Measurements from ENCODE around the gene KCNAB1. TPM values are rescaled to one million over a fixed set of nuclear protein-coding genes. Genes with fewer than 3 reads are reported as not detected.
A peak's percentile ranks its signal among the peaks of the same experiment; 100 is the strongest.

KCNAB1 gene
- total and polyA plus RNA-seq, 10 of the 15 experiments (the other 5 are each of a cell fraction or from before 2014, with no cell fraction given), result 0.11 to 0.69 (median 0.43) TPM; not detected in 6

- no peak for TF ChIP-seq TAF1 (IDR thresholded peaks at IDR 0.05; ENCODE audit: borderline replicate concordance, low read depth, low read length)
- no peak for TF ChIP-seq RCOR1 (conservative IDR thresholded peaks at IDR 0.05; ENCODE audit: low read depth, low read length)
- no peak for TF ChIP-seq USF1 (IDR thresholded peaks at IDR 0.05; ENCODE audit: borderline replicate concordance, extremely low read length, insufficient read depth, low read depth, low read length)
These were observed 351.1 kb downstream of the KCNAB1 start (continued) for GRCh38 chr3:156471431-156471830.

- ChIA-PET POLR2A (no interaction called here), SMC1A (ENCODE audit: uncharacterized antibody, unreplicated experiment) (interaction anchor here (4.0 kb wide), 1 partner anchor 36 kb away, joined by 42 read pairs; no protein-coding TSS in a partner anchor), CTCF (interaction anchor here (1.9 to 5.4 kb wide), 2 partner anchors 22 to 38 kb away, joined by 6 to 75 read pairs; no protein-coding TSS in a partner anchor)
- no peak for TF ChIP-seq IKZF1 (conservative IDR thresholded peaks at IDR 0.05)
- no peak for TF ChIP-seq RAD51 (IDR thresholded peaks at IDR 0.05)
- TF ChIP-seq, protein P1, sequence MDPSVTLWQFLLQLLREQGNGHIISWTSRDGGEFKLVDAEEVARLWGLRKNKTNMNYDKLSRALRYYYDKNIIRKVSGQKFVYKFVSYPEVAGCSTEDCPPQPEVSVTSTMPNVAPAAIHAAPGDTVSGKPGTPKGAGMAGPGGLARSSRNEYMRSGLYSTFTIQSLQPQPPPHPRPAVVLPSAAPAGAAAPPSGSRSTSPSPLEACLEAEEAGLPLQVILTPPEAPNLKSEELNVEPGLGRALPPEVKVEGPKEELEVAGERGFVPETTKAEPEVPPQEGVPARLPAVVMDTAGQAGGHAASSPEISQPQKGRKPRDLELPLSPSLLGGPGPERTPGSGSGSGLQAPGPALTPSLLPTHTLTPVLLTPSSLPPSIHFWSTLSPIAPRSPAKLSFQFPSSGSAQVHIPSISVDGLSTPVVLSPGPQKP (IDR thresholded peaks at IDR 0.05; ENCODE audit: low read depth, low read length), result no peak
- no peak for TF ChIP-seq E2F8 (IDR thresholded peaks at IDR 0.05; ENCODE audit: low read depth, partially characterized antibody)
- no peak for TF ChIP-seq TARDBP (IDR thresholded peaks at IDR 0.05; ENCODE audit: borderline replicate concordance)
- no peak for TF ChIP-seq SIN3A (IDR thresholded peaks at IDR 0.05; ENCODE audit: low read depth, low read length)
- TF ChIP-seq CREB1 (IDR thresholded peaks at IDR 0.05; ENCODE audit: low read depth), result no peak
- no peak for TF ChIP-seq ZBTB33 (IDR thresholded peaks at IDR 0.05)
- no peak for TF ChIP-seq YY1 (IDR thresholded peaks at IDR 0.05; ENCODE audit: low read depth, low read length)
- no peak for TF ChIP-seq POU2F2 (IDR thresholded peaks at IDR 0.05; ENCODE audit: borderline replicate concordance, low read depth, low read length)
- TF ChIP-seq CTCF (IDR thresholded peaks at IDR 0.05 in 2 of 3, conservative IDR thresholded peaks at IDR 0.05 in 1 of 3; ENCODE audit: control insufficient read depth in 2 of 3, extremely low read depth in 1 of 3, insufficient read depth in 1 of 3, low read depth in 3 of 3, low read length in 3 of 3), result peak; percentile 18 to 58 (median 33); a peak in 4 of 6 replicates
These were observed 351.8 kb downstream of the KCNAB1 start for GRCh38 chr3:156472150-156472549.

More at GRCh38 chr3:156472150-156472549, 351.8 kb downstream of the KCNAB1 start:
- H3K9ac ChIP-seq (ENCODE audit: control insufficient read depth, insufficient read depth, low read length), result no peak overlapping the region
- no peak overlapping the region for H3K4me2 ChIP-seq (ENCODE audit: control insufficient read depth, insufficient read depth)
- no peak for FAIRE-seq
- H3K27me3 ChIP-seq (replicated peaks in 1 of 2; ENCODE audit: control insufficient read depth in 2 of 2, insufficient read depth in 2 of 2, low read length in 1 of 2), result no peaks in the 10 kb centered on the region; a peak in 2 of 4 replicates
- BruUV-seq (replicated peaks), result no TSS peak
- intact Hi-C loops (cut with micrococcal nuclease; ENCODE audit: unreplicated experiment) (loop anchor here (2.0 kb wide), 2 partner anchors 37 to 203 kb away; partner anchors contain the start of gene TIPARP), in situ Hi-C loops (cut with MboI) (no loop called here)
- no peaks in the 10 kb centered on the region for H3K4me1 ChIP-seq (ENCODE audit: control insufficient read depth, insufficient read depth, low read length)
- H2AFZ ChIP-seq (ENCODE audit: control insufficient read depth, low read depth, low read length), result no peak overlapping the region
- RAD21 ChIA-PET (ENCODE audit: unreplicated experiment), result interaction anchor here (0.9 to 1.5 kb wide), 2 partner anchors 35 to 37 kb away, joined by 3 to 5 read pairs; no protein-coding TSS in a partner anchor
- no peak overlapping the region for H3K4me3 ChIP-seq
- no peak overlapping the region for H3K27ac ChIP-seq (ENCODE audit: control insufficient read depth, insufficient read depth)
- no peaks in the 10 kb centered on the region for H3K9me3 ChIP-seq (replicated peaks; ENCODE audit: control insufficient read depth, insufficient read depth, low read length)
- WGBS (ENCODE audit: insufficient coverage, insufficient replicate concordance, low lambda C conversion rate, missing lambda C conversion rate), result 45% methylated on average over 4 of the region's 4 CpGs
- no peaks in the 10 kb centered on the region for H3K79me2 ChIP-seq (ENCODE audit: control insufficient read depth, insufficient read depth, low read length)
- no peaks in the 10 kb centered on the region for H3K36me3 ChIP-seq (ENCODE audit: control insufficient read depth in 2 of 2, insufficient read depth in 2 of 2, low read length in 1 of 2)
- peak; percentile 64 for ATAC-seq
- DNase-seq (ENCODE audit: low read depth, low spot score), result no peak
- no peaks in the 10 kb centered on the region for H4K20me1 ChIP-seq (ENCODE audit: control insufficient read depth, insufficient read depth)
